Activated naive CD4-positive, alpha-beta T cell treated with Interleukin-2 at 50 U/mL for 16 hours (primary cell): ENCODE data around the gene ANKRD42.
"Not testable (repeated sequence)": the region's sequence is repeated elsewhere in the genome, so short reads cannot be mapped to it uniquely, and the experiment has no call there.

ENCODE experiments used
- DNase-seq: peaks from one replicate; pipeline ENCODE4 v3.0.0-alpha.2; 2020

The ANKRD42 gene

GRCh38 chr11:83174008-83174407, 19.5 kb upstream of the ANKRD42 start:
- no peak for DNase-seq

GRCh38 chr11:83175815-83176214, 17.7 kb upstream of the ANKRD42 start:
- no peak for DNase-seq

- DNase-seq = no peak
These were observed 11.7 kb upstream of the ANKRD42 start for GRCh38 chr11:83181815-83182214.

GRCh38 chr11:83185767-83186166, 7.7 kb upstream of the ANKRD42 start:
- DNase-seq = no peak

- no peak for DNase-seq
These were observed 6.0 kb upstream of the ANKRD42 start for GRCh38 chr11:83187465-83187864.

GRCh38 chr11:83191491-83191890, 2.0 kb upstream of the ANKRD42 start:
- no peak for DNase-seq

- DNase-seq = no peak
These were observed 1.5 kb upstream of the ANKRD42 start for GRCh38 chr11:83191986-83192385.

- no peak for DNase-seq
These were observed 786 bp upstream of the ANKRD42 start for GRCh38 chr11:83192606-83193245.

- DNase-seq = peak; percentile 62
These were observed 1.0 kb downstream of the ANKRD42 start for GRCh38 chr11:83194281-83195142.

- DNase-seq = no peak
These were observed 1.6 kb downstream of the ANKRD42 start for GRCh38 chr11:83195143-83195466.

- no peak for DNase-seq
These were observed 2.1 kb downstream of the ANKRD42 start for GRCh38 chr11:83195649-83196048.

GRCh38 chr11:83200035-83200434, 6.5 kb downstream of the ANKRD42 start:
- no peak for DNase-seq

GRCh38 chr11:83205608-83206185, 12.2 kb downstream of the ANKRD42 start:
- no peak for DNase-seq

- no peak for DNase-seq
These were observed 12.7 kb downstream of the ANKRD42 start for GRCh38 chr11:83206221-83206620.

GRCh38 chr11:83206771-83207382, 13.4 kb downstream of the ANKRD42 start:
- not testable (repeated sequence) for DNase-seq

- DNase-seq = no peak
These were observed 25.6 kb downstream of the ANKRD42 start for GRCh38 chr11:83219095-83219494.

- DNase-seq = no peak
These were observed 26.7 kb downstream of the ANKRD42 start for GRCh38 chr11:83220260-83220659.

GRCh38 chr11:83221694-83222093, 28.2 kb downstream of the ANKRD42 start:
- DNase-seq = no peak

- DNase-seq = no peak
These were observed 29.0 kb downstream of the ANKRD42 start for GRCh38 chr11:83222499-83222898.

GRCh38 chr11:83223457-83223856, 29.9 kb downstream of the ANKRD42 start:
- DNase-seq = no peak

GRCh38 chr11:83235825-83236224, 42.3 kb downstream of the ANKRD42 start:
- no peak for DNase-seq

- no peak for DNase-seq
These were observed 44.6 kb downstream of the ANKRD42 start for GRCh38 chr11:83238111-83238510.

- DNase-seq = no peak
These were observed 47.9 kb downstream of the ANKRD42 start for GRCh38 chr11:83241291-83241946.
